NCI-H82 (cell line): Measurements from ENCODE around the gene SCNN1B.
"Not testable (repeated sequence)": the region's sequence is repeated elsewhere in the genome, so short reads cannot be mapped to it uniquely, and the experiment has no call there.

Experiments
- DNase-seq: peaks from one replicate; lab custom pipeline; 2025; lab: John Stamatoyannopoulos, UW

Gene SCNN1B

DNA sequence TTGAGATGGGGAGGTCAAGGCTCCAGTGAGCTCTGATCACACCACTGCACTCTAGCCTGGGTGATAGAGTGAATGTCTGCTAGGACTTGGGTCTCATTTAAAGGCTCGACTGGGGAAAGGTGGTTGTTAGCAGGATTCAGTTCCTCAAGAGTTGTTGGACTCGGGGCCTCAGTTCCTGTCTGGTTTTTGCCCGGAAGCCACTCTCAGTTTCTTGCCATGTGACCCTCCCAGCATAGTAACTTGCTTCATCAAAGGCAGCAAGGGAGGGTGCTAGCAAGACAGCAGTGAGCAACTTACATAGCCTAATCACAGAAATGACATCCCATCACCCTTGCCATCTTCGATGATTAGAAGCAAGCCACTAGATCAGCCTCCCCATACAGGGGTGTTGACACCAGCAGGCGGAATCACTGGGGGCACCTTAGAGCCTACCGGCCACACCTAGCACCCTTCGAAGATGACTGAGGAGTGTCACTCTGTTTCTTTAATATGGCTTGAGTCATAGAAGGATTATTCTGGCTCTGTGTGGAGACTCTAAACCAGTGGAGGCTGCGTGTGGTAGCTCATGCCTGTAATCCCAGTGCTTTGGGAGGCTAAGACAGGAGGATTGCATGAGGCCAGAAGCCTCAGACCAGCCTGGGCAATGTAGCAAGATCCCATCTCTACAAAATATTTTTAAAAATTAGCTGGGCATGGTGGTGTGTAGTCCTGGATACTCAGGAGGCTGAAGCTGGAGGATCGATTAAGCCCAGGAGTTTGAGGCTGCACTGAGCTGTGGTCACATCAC, 13.2 kb upstream of the SCNN1B start:
- no peak for DNase-seq

DNA sequence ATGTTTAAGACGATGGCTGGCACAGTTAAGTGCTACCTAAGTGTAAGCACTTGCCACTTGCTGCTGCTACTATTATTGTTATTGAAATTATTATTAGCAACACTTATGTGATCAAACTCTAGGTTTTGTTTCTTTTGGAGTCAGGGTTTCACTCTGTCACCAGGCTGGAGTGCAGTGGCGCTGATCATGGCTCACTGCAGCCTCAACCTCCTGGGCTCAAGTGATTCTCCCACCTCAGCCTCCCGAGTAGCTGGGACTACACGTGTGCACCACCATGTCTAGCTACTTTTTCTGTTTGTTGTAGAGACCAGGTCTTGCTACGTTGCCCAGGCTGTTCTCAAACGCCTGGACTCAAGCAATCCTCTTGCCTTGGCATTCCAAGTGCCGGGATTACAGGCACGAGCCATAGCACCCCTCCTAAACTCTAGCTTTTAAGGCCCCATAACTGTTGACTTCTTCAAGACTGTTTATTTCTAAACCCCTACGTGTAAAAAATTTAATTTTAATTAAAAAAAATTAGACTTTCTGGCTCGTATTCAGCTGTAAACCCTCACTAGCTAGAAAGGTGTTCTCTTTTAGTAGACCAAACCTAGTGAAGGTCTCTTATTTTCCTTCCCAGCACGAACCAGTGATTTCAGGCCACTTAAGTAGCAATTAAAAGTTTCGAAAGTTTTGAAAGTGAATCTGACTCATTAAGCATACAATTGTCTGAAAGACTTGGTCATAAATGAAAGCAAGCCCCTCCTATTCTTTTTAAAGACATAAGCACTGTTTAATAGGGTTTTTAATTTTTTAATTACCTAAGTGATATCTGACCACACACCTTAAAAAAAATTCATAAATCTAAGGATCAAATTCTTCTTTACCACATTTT, 11.7 kb upstream of the SCNN1B start:
- DNase-seq = no peak

DNA sequence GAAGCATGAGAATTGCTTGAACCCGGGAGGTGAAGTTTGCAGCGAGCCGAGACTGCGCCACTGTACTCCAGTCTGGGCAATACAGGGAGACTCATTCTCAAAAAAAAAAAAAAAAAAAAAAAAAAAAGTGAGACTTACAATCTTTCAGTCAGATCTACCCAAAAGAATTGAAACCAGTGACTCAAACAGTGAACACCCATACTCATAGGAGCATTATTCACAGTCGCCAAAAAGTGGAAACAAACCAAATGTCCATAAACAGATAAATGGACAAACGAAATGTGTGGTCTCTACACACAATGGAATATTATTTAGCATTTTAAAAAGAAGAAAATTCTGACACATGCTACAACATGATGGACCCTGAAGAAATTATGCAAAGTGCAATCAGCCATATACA, 9.1 kb upstream of the SCNN1B start:
- no peak for DNase-seq

DNA sequence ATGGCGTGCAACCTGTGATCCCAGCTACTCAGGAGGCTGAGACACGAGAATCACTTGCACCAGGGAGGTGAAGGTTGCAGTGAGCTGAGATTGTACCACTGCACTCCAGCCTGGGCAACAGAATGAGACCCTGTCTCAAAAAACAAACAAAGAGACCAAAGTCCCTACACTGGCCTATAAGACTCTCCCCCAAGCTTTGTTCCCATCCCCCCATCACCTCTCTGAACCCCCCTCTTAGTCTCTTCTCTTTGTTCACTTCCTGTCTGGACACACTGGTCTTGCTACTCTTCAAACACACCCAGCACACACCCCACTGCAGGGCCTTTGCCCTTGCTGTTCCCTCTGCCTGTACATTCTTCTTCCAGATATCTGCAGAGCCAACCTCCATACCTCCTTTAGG, 7.8 kb upstream of the SCNN1B start:
- no peak for DNase-seq

DNA sequence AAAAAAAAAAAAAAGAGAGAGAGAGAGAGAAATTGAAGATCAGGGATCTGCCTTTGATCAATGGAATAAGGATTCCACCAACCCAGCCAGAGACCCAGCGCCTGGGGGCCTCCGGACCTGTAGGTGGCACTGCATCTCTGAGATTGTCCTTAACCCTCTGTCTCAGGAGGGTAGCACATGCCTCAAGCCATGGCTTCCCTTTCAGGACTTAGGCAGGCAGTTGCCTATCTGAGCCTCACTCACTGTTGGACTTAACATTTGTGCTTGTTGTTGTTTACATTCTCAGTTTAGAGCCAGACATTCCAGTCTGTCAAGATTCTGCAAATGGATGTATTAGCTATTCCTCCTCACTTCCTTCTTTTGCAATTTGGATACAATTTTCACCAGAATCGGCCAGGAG, 5.1 kb upstream of the SCNN1B start:
- DNase-seq = peak; percentile 60

DNA sequence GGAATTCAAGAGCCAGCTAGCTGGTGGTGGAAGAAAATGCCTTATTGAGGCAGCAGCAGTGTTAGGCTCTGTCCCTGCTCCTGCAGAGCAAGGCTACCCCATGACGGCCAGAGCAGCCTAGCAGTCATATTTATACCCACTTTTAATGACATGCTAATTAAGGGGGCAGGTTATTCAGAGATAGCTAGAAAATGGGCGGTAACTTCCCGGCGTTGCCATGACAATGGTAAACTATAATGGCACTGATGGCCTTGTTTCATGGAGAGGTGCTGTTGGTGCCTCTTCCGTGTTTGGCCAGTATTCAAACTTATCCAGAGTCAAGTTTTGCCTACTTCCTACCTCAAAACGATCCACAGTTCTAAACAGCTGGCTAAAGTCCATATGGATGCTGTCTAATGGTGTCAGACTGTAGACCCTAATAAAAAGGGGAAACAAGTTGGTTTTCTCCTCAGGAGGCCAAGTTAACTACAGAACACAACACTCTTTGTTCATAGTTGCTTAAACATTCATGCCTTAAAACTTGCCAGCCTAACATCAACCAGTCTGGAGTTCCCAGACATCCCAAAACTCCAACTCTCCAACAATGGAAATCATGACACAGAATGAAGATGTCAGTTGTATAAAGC, 3.7 kb upstream of the SCNN1B start:
- no peak for DNase-seq

DNA sequence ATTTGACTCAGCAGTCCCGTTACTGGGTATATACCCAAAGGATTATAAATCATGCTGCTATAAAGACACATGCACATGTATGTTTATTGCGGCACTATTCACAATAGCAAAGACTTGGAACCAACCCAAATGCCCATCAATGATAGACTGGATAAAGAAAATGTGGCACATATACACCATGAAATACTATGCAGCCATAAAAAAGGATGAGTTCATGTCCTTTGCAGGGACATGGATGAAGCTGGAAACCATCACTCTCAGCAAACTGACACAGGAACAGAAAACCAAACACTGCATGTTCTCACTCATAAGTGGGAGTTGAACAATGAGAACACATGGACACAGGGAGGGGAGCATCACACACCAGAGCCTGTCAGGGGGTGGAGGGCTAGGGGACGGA, 2.3 kb upstream of the SCNN1B start:
- not testable (repeated sequence) for DNase-seq

DNA sequence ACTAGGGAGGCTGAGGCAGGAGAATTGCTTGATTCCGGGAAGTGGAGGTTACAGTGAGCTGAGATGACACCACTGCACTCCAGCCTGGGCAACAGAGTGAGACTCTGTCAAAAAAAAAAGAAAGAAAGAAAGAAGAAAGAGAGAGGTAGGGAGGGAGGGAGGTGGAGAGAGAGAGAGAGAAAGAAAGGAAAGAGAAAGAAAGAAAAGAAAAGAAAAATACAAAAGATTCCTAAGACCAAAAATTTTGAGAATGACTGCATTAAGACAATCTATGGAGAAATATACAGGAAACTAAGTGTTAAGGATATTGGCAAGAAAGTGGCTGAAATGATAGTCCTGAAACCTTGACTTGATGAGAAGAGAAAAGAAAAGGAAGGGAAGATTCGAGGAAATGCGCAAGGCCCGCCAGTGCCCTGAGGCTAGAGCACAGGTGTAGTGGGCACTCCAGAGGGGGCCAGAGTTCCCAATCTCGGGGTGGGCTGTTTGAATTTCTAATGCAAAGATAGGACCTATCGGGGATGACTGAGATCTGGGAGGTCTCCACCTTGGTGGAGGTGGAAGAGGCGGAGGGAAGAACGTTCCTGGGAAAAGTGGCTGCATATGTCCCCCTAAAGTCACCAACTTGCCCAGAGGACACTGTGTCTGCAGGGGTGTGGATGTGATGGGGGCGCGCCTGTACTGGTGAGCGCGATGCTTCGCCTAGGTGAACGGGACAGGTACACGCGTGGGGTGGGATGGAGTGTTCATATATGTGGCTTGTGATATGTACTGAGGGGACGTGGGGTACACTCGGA, 654 bp upstream of the SCNN1B start:
- no peak for DNase-seq

DNA sequence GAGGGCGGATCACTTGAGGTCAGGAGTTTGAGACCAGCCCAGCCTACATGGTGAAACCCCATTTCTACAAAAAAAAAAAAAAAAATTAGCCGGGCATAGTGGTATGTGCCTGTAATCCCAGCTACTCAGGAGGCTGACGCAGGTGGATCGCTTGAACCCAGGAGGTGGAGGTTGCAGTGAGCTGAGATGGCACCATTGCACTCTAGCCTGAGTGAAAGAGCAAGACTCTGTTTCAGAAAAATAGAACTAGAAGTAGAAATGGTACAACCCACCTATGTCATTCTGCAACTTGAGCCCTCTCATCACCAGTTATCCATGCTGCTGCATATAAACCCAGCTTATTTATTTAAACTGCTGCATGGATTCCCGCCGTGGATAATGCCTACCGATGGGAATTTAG, 1.6 kb downstream of the SCNN1B start:
- no peak for DNase-seq

DNA sequence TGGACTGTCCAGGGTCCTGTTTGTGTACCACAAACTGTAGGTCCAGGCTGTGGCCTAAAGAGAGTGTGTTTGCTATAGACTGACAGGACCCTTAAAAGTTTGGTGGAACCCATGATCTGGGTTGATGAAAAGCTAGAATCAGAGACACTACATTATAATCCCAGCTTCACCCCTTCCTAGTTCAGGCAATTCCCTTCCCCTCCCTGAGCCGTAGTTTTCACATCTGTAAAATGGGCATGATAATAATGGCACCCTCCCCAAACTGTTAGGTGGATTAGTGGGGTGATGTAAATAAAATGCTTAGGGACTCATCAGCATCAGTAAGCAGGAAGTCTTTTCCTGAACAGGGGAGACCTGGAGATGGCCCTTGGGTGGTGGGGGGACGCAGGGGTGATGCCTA, 2.5 kb downstream of the SCNN1B start:
- no peak for DNase-seq

DNA sequence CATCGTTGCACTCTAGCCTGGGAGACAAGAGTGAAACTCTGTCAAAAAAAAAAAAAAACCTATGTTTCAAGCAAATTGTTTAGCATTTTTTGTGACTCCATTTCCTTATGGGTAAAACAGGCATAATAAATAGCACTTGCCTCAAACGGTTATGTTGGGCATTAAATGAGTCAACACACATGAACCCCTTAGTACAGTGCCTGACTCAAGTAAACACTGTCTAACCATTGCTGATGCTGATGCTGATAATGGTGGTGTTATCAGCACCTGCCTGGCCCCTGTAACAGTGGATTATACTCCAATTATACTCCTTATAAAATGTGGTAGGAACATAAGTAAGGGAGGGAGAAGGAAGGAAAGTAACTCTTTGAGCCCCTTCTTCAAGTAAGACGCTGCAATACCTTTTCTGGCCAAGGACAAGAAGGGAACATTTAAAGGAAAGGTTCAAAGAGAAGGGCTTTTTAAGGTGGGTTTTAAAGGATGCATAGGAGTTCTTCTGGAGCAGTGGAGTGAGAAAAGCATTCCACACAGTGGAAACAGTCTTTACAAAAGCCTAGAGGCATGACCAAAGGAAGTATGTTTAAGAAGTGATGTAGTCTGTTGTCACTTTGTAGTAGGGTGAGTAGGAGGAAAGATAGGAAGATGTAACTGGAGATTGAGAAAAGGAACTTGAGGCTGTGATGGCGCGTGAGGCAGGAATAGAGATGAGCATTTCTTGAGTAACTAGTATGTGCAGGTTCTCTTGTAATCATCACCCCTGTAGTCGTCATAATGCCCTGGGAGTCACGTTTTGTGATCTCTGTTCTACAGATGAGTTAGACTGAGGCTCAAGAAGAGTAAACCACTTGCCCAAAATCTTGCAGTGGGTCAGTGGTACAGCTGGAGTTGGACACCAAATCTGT, 4.3 kb downstream of the SCNN1B start:
- DNase-seq = no peak

DNA sequence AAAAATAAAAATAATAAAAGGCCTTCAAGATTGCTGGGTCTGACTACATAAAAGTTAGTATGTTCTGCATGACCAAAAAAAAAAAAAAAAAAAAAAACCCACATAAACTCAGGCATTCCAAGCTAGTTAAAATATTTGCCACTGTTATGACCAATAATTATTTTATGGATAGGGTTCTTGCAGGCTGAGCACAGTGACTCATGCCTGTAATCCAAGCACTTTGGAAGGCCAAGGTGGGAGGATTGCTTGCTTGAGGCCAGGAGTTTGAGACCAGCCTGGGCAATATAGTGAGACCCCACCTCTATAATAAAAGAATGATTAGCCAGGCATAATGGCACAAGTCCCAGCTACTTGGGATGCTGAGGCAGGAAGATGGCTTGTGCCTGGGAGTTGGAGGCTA, 8.1 kb downstream of the SCNN1B start:
- DNase-seq = no peak

DNA sequence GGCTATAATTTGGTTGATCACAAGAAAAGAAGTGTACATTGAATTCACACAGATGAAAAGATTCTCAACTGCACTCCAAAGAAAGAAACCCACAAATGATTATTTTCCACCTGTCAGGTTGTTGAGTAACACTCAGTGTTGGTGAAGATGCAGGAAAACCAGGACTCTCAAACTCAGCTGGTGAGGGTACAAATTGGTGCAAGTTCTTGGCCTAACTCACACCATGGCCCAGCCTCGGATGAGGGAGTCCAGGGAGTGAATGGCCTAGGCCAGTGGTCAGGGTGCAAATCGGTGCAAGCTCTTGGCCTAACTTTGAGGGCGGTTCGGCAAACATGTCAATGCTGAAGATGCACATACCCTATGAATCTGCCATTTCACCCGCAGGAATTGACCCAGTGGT, 8.6 kb downstream of the SCNN1B start:
- DNase-seq = no peak

DNA sequence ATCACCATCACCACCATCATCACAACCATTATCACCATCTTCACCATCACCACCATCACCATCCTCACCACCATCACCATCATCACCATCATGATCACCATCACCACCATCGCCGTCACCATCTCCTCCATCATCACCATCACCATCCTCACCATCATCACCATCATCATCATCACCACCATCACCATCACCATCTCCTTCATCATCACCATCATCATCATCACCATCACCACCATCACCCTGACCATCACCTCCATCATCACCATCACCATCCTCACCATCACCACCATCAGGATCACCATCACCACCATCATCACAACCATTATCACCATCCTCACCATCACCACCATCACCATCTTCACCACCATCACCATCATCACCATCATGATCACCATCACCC, 14.1 kb downstream of the SCNN1B start:
- no peak for DNase-seq

DNA sequence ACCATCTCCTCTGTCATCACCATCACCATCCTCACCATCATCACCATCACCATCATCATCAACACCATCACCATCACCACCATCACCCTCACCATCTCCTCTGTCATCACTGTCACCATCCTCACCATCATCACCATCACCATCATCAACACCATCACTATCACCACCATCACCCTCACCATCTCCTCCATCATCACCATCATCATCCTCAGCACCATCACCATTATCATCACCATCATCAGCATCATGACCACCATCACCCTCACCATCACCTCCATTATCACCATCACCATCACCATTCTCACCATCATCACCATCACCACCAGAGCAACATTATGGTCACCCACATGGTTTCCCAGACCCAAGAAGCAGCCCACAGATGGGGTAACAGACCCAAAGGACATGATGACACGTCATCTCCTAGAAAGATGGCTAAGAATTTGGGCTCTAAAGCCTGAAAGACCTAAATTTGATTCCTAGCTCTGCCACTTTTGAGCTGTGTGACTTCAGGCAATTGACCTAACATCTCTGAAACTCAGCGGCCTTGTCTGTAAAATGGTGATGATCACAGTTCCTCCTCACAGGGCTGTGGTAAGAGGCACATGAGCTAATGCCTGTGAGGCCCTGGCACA, 14.6 kb downstream of the SCNN1B start:
- DNase-seq = no peak

DNA sequence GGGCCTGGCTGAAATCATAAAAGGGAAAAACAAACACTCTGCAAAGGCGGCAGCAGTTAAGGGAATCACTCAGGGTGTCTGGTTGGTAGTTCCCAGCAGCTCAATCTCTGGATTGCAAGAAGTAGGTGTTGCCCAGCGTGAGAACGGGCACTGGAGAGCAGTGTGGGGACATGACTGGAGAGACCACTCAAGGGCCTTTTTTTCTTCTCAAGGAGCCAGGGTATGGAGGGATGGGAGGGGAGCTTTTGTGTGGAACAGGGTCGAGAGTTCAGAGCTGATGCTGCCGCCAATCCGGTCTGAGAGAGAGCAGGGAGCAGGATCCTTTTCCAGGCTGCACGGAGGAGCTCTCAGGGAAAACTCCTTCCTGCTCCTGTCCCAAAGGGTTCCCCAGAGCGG, 15.2 kb downstream of the SCNN1B start:
- DNase-seq = no peak

DNA sequence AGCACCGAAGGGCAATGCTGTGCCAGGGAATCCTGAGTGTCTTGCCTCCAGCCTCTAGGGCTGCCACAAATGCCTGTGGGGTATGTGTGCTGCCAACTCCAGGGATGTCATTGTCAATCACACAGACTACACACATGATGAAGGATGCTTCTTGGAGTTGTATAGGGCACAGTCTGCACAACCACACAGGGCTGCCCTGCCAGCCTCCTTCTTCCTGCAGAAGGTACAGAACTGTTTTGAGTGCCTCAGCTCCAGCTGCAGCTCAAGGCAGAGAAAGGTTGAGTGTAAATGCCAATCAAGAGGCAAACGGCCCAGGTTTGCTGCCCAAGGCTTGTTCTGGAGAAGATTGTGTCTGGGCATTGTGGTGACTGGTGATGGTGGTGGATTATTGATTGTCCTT, 15.6 kb downstream of the SCNN1B start:
- no peak for DNase-seq

DNA sequence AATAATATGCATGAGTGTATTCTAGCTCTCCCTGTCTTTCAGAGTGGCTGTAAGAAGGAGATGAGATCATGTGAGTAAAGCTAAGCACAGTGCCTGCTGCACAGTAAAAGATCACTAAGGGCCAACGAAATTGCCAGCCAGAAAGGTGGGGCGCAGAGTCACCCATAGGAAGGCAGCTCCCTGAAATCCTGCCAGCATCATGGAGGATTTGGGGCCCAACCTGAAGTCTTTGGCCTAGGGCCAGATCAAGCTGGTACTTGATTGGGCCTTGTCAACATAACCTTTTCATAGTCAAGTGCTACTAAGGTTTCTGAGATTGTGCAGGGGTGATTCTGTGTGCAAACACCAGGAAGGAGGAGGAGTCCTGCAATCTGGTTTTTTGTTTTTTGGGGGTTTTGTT, 16.5 kb downstream of the SCNN1B start:
- DNase-seq = no peak

DNA sequence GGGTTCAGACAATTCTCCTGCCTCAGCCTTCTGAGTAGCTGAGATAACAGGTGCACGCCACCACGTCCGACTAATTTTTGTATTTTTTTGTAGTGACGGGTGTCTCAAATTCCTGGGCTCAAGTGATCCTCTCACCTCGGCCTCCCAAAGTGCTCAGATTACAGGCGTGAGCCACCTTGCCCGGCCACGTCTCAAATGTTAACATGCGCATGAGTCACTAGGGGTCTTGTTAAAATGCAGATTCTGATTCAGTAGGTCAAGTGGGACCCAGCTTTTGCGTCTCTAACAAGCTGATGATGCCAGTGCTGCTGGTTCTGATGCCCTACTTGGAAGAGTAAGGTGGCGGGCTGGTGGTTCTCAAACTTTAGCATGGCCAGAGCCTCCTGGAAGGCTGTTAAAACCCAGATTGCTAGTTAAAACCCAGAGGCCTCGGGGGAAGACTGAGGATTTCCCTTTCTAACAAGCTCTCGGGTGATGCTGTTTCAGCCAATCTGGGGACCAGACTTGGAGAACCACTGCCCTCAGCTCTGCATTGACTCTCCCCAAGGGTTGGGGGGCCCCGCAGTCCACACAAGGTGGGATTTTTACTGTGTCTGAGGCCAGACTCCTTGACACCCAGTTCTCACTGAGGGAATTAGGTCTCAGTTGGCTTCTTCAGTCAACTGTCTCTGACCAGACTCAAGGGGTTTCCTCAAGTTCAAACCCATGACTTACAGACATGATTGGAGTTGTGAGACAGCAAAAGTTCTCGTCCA, 17.9 kb downstream of the SCNN1B start:
- DNase-seq = no peak

DNA sequence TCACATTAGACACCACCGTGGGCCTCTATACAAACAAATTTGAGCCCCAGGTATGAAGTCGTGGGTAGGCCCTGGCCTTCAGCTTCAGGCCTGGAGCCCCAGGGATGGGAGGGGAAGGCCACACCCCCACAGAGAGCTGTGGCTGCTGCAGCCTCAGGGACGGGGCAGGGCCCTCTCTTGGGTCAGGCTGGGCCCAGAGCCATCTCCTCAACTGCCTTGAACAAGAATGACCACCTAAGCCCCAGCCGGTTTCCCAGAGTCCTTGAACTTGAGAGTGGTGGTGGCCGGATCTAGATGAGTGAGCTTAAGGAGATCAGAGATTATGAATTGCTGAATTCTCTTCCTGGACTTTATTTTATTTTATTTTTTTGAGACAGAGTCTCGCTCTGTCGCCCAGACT, 18.6 kb downstream of the SCNN1B start:
- no peak for DNase-seq
